Prostate gland (tissue), 2 donors: Measurements from ENCODE around the gene SULT4A1.

Source experiments
- POLR2A ChIP-seq: fragments of 450-650 bp; IDR thresholded peaks from one replicate; pipeline ENCODE4 v1.6.1; 2016; ENCODE audit warnings: antibody characterized with exemption, mild to moderate bottlenecking
- POLR2AphosphoS5 ChIP-seq: sonication (generic); formaldehyde crosslinking; IDR thresholded peaks from one replicate; pipeline ENCODE4 v1.6.1; 2017; ENCODE audit warnings: antibody characterized with exemption
- TF ChIP-seq, protein P1 (sequence below), 4 experiments: fragments of 200-600 bp in 2 of 4; fragments of 450-650 bp in 2 of 4; sonication (generic) in 2 of 4; IDR thresholded peaks; 1 replicate in 3 of 4; 2 replicates in 1 of 4; pipeline ENCODE4 v1.5.1; 2016 to 2019; ENCODE audit warnings: antibody characterized with exemption in 4 of 4, mild to moderate bottlenecking in 2 of 4, moderate library complexity in 2 of 4

DNA sequence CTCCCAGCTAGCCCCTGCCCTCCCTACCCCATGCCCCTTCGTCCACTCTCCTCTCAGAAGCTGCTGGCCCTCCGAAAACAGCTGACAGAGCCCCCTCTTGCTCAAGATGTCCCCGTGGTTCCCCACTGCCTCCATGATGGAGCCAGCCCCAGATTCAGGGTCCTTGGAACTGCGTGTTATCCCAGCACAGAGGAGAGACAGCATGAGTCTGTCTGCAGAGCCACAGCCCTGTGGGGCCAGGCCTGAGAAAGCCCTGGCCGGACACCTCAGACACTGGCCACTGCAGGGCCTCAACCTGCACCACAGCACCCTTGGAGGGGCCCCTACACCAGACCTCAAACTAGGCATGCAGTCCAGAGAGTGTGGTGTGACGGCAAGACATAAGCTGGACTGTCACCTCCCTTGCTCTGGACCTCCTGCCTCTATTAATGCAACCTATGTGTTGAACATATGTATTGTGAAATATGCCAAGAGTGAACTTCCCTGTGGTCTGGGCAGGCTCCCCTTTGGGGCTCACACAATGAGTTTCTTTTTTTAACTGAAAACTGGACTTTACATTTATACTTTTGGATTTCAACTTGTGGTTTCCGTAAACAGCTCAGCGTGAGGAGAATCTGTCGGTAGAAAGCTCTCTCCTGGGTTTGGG, 19.9 kb upstream of the SULT4A1 start:
- TF ChIP-seq, protein P1, sequence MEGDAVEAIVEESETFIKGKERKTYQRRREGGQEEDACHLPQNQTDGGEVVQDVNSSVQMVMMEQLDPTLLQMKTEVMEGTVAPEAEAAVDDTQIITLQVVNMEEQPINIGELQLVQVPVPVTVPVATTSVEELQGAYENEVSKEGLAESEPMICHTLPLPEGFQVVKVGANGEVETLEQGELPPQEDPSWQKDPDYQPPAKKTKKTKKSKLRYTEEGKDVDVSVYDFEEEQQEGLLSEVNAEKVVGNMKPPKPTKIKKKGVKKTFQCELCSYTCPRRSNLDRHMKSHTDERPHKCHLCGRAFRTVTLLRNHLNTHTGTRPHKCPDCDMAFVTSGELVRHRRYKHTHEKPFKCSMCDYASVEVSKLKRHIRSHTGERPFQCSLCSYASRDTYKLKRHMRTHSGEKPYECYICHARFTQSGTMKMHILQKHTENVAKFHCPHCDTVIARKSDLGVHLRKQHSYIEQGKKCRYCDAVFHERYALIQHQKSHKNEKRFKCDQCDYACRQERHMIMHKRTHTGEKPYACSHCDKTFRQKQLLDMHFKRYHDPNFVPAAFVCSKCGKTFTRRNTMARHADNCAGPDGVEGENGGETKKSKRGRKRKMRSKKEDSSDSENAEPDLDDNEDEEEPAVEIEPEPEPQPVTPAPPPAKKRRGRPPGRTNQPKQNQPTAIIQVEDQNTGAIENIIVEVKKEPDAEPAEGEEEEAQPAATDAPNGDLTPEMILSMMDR (IDR thresholded peaks at IDR 0.05) = no peak
- no peak for TF ChIP-seq POLR2A
- no peak for TF ChIP-seq POLR2AphosphoS5
